Hepatocyte (in vitro differentiated cells): ENCODE data around the gene FBXO36. TPM values are rescaled to one million over a fixed set of nuclear protein-coding genes. Genes with fewer than 3 reads are reported as not detected.
"Not testable (repeated sequence)": the region's sequence is repeated elsewhere in the genome, so short reads cannot be mapped to it uniquely, and the experiment has no call there.

Experiments
- DNase-seq: peaks from one replicate; pipeline ENCODE4 v3.0.0-alpha.2; 2016; ENCODE audit warnings: low spot score
- H2AFZ ChIP-seq: fragments of 200-600 bp; sonication (generic); 2 replicates; pipeline ENCODE4 v1.6.0; 2016; ENCODE audit warnings: antibody characterized with exemption, mild to moderate bottlenecking
- H3K27ac ChIP-seq: fragments of 200-600 bp; sonication (generic); 2 replicates; pipeline ENCODE4 v1.5.1; 2016; ENCODE audit warnings: mild to moderate bottlenecking
- H3K27me3 ChIP-seq: fragments of 200-600 bp; sonication (generic); 2 replicates; pipeline ENCODE4 v1.6.1; 2016
- H3K36me3 ChIP-seq: fragments of 200-600 bp; sonication (generic); replicated peaks from 2 replicates; pipeline ENCODE4 v1.5.1; 2016; ENCODE audit warnings: low read depth; ENCODE audit not compliant: insufficient read depth
- H3K4me1 ChIP-seq: fragments of 200-600 bp; sonication (generic); 2 replicates; pipeline ENCODE4 v1.5.1; 2016; ENCODE audit warnings: mild to moderate bottlenecking, moderate library complexity; ENCODE audit not compliant: insufficient read depth
- H3K4me2 ChIP-seq: fragments of 200-600 bp; sonication (generic); 2 replicates; pipeline ENCODE4 v1.6.0; 2016
- H3K4me3 ChIP-seq: fragments of 200-600 bp; sonication (generic); 2 replicates; pipeline ENCODE4 v1.5.1; 2016; ENCODE audit warnings: mild to moderate bottlenecking
- H3K79me2 ChIP-seq: fragments of 200-600 bp; sonication (generic); 2 replicates; pipeline ENCODE4 v1.6.0; 2017; ENCODE audit warnings: mild to moderate bottlenecking
- H3K9me2 ChIP-seq: fragments of 200-600 bp; sonication (generic); replicated peaks from 2 replicates; pipeline ENCODE4 v1.6.0; 2017; ENCODE audit warnings: mild to moderate bottlenecking; ENCODE audit not compliant: insufficient read depth
- H3K9me3 ChIP-seq: fragments of 200-600 bp; sonication (generic); 2 replicates; pipeline ENCODE4 v1.5.1; 2016; ENCODE audit warnings: low read depth, mild to moderate bottlenecking
- H4K20me1 ChIP-seq: fragments of 200-600 bp; sonication (generic); 2 replicates; pipeline ENCODE4 v1.6.0; 2016; ENCODE audit warnings: mild to moderate bottlenecking; ENCODE audit not compliant: insufficient read depth, poor library complexity, severe bottlenecking
- CTCF ChIP-seq: fragments of 200-600 bp; sonication (generic); IDR thresholded peaks from 2 replicates; pipeline ENCODE4 v1.5.1; 2016; ENCODE audit warnings: antibody characterized with exemption, mild to moderate bottlenecking; ENCODE audit not compliant: poor library complexity
- EZH2 ChIP-seq: fragments of 200-600 bp; sonication (generic); IDR thresholded peaks from 2 replicates; pipeline ENCODE4 v1.6.1; 2016; ENCODE audit warnings: antibody characterized with exemption, mild to moderate bottlenecking, borderline replicate concordance
- EZH2phosphoT487 ChIP-seq: fragments of 200-600 bp; sonication (generic); IDR thresholded peaks from one replicate; pipeline ENCODE4 v1.6.1; 2018; ENCODE audit warnings: antibody characterized with exemption, mild to moderate bottlenecking, low read depth, moderate library complexity; ENCODE audit not compliant: unreplicated experiment, severe bottlenecking
- WGBS: methylation state at CpG from one replicate; pipeline ENCODE4 v1.1.6; 2016; ENCODE audit warnings: low lambda C conversion rate; ENCODE audit errors: missing lambda C conversion rate; 5-methylcytosine and 5-hydroxymethylcytosine counted together
- polyA plus RNA-seq: library from polyadenylated mRNA; unstranded; fragments of >200 nt; fragmentation: Nextera tagmentation; extraction: Ambion mirVana; gene quantifications from 2 replicates; pipeline ENCODE4 v1.2.1, GENCODE V29; 2016
- total RNA-seq: library from RNA; depleted of rRNA; stranded (reverse); fragments of >200 nt; gene quantifications from 2 replicates; pipeline ENCODE4 v1.2.3, GENCODE V29; 2014

Gene FBXO36
- total and polyA plus RNA-seq, 2 experiments from 2014 or later = 2.6 to 6.1 TPM

GRCh38 chr2:229900012-229900411 is 22.3 kb upstream of the FBXO36 start:
- TF ChIP-seq EZH2 (no peak), EZH2phosphoT487 (no peak), CTCF (no peak)
- Histone ChIP-seq H2AFZ (no peak overlapping the region), H3K9me2 (no peaks in the 10 kb centered on the region), H3K27ac (no peak overlapping the region), H3K4me1 (no peaks in the 10 kb centered on the region), H3K36me3 (no peaks in the 10 kb centered on the region), H3K4me3 (no peak overlapping the region), H3K4me2 (no peak overlapping the region), H3K79me2 (peaks cover 100% of the 10 kb centered on the region), H3K9me3 (no peaks in the 10 kb centered on the region), H4K20me1 (peaks cover 94% of the 10 kb centered on the region), H3K27me3 (no peaks in the 10 kb centered on the region)
- DNase-seq = no peak
- WGBS = 85% methylated on average over 3 of the region's 3 CpGs

DNA sequence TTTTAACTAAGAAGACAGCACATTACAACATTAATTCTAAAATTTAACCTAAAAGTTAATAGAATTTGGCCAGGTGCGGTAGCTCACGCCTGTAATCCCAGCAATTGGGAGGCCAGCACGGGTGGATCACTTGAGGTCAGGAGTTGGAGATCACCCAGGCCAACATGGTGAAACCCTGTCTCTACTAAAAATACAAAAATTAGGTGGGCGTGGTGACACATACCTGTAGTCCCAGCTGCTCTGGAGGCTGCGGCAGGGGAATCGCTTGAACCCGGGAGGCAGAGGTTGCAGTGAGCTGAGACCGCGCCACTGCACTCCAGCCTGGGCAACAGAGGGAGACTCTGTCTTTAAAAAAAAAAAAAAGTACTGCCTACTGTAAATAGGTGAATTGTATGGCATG is 21.8 kb upstream of the FBXO36 start:
- Histone ChIP-seq H4K20me1 (peaks cover 92% of the 10 kb centered on the region), H3K79me2 (peaks cover 100% of the 10 kb centered on the region)
- not testable (repeated sequence) for H3K4me1 ChIP-seq, H3K36me3 ChIP-seq, H3K27me3 ChIP-seq, H3K4me3 ChIP-seq, H3K27ac ChIP-seq, DNase-seq, H2AFZ ChIP-seq, H3K9me3 ChIP-seq, H3K4me2 ChIP-seq, H3K9me2 ChIP-seq
- 95% methylated on average over 9 of the region's 9 CpGs for WGBS

DNA sequence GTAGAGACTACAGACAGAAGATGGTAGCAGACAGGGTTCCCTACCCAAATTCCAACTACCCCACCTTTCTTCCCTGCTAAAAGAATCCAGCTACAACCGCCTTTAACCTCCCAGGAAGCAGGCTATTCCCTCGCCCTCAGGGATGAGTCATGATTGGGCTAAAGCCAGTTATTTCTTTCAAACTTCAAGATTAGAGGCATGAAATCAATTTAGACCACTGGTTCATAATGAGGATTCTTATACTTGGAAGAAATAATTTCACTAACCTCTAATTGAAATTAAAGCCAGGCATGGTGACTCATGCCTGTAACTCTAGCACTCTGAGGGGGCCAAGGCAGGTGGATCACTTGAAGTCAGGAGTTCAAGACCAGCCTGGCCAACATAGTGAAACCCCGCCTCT is 20.5 kb upstream of the FBXO36 start:
- Histone ChIP-seq H3K27me3 (no peaks in the 10 kb centered on the region), H4K20me1 (peaks cover 88% of the 10 kb centered on the region), H3K4me3 (no peak overlapping the region), H3K36me3 (no peaks in the 10 kb centered on the region), H3K9me2 (no peaks in the 10 kb centered on the region), H3K9me3 (no peaks in the 10 kb centered on the region), H3K4me2 (no peak overlapping the region), H3K4me1 (no peaks in the 10 kb centered on the region), H3K27ac (no peak overlapping the region), H2AFZ (no peak overlapping the region), H3K79me2 (peaks cover 100% of the 10 kb centered on the region)
- DNase-seq = no peak
- WGBS = 65% methylated on average over 3 of the region's 3 CpGs
- TF ChIP-seq EZH2phosphoT487 = no peak

- Histone ChIP-seq H4K20me1 (peaks cover 88% of the 10 kb centered on the region), H3K9me3 (no peaks in the 10 kb centered on the region), H3K4me1 (no peaks in the 10 kb centered on the region), H3K9me2 (no peaks in the 10 kb centered on the region), H3K4me3 (no peak overlapping the region), H2AFZ (no peak overlapping the region), H3K4me2 (no peak overlapping the region), H3K27me3 (no peaks in the 10 kb centered on the region), H3K27ac (no peak overlapping the region), H3K79me2 (peaks cover 100% of the 10 kb centered on the region), H3K36me3 (no peaks in the 10 kb centered on the region)
- TF ChIP-seq EZH2phosphoT487 (no peak), CTCF (no peak), EZH2 (no peak)
- DNase-seq = no peak
- WGBS = 60% methylated on average over 3 of the region's 3 CpGs
Observed at GRCh38 chr2:229903037-229903436, 19.3 kb upstream of the FBXO36 start.
